Neural cell (in vitro differentiated cells): ENCODE results near the gene RTP1.

ENCODE experiments used
- CTCF ChIP-seq: fragments of 450-650 bp; IDR thresholded peaks from 2 replicates; pipeline ENCODE4 v1.5.1; 2014; ENCODE audit warnings: antibody characterized with exemption, mild to moderate bottlenecking, moderate library complexity; ENCODE audit not compliant: poor library complexity, severe bottlenecking
- SMC3 ChIP-seq: fragments of 450-650 bp; conservative IDR thresholded peaks from 2 replicates; pipeline ENCODE4 v1.6.1; 2014; ENCODE audit warnings: antibody characterized with exemption, mild to moderate bottlenecking, moderate library complexity; ENCODE audit not compliant: poor library complexity

DNA sequence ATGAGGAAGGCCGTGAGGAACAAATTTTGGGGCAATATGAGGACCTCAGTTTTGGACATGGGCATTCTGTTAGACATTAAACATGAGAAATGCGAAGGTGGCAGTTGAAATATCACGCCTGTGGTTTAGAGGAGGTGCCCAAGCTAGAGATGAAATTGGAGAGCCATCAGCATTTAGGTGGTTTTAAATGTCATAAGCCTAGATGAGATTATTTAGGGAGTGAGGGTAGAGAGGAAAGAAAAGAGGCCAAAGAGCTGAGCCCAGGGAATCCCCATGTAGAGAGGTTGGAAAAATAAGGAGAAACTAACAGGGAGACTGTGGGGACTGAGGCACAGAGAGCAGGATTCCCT lies 14.9 kb downstream of the RTP1 start:
- no peak for TF ChIP-seq SMC3
- no peak for TF ChIP-seq CTCF
